HL-60 (cell line): Measurements from ENCODE around the gene MYRIP.

Source experiments
- REST ChIP-seq: IDR thresholded peaks from 2 replicates; pipeline ENCODE4 v1.6.1; 2012; ENCODE audit warnings: low read depth; ENCODE audit not compliant: insufficient replicate concordance
- TF ChIP-seq, protein P1 (sequence below): IDR thresholded peaks from one replicate; pipeline ENCODE4 v1.5.1; 2011; ENCODE audit warnings: low read length, control low read depth, inconsistent platforms; ENCODE audit not compliant: insufficient read depth

DNA sequence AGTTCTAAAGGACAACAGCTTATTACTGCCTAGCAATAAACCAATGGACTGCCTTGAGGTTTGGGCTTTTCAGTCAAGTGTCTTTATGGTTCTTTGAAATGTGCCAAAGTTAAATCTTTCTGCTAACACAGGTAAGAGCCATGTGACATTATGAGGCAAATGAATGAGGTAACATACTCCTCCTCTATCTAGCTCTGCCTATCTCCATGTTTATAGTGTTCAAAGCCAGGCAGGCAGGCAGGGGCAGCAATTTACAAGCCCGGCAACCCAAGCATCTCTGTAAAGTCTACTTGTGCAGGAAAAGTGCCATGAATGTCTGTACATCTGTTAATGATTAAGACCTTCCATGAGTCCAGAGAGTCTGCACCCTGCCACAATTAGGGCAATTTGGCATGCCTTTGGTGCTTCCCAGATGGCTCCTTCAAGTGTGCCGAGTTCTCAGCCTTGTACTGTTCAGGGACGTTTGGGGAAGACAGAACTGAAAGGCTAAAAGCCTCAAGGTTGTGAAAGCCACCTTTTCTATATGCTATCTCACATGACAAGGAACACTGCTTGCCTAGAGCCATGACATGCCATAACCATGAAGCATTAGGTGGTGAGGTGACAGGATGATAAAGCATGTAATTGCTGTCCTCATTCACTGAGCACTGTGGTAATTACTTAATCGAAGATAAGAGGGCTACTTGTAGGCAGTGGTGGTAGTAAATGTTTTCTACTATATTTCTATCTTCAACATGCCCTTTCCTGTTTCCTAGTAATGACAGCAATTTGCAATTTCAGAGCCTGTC is 458.7 kb downstream of the MYRIP start:
- TF ChIP-seq, protein P1, sequence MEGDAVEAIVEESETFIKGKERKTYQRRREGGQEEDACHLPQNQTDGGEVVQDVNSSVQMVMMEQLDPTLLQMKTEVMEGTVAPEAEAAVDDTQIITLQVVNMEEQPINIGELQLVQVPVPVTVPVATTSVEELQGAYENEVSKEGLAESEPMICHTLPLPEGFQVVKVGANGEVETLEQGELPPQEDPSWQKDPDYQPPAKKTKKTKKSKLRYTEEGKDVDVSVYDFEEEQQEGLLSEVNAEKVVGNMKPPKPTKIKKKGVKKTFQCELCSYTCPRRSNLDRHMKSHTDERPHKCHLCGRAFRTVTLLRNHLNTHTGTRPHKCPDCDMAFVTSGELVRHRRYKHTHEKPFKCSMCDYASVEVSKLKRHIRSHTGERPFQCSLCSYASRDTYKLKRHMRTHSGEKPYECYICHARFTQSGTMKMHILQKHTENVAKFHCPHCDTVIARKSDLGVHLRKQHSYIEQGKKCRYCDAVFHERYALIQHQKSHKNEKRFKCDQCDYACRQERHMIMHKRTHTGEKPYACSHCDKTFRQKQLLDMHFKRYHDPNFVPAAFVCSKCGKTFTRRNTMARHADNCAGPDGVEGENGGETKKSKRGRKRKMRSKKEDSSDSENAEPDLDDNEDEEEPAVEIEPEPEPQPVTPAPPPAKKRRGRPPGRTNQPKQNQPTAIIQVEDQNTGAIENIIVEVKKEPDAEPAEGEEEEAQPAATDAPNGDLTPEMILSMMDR = no peak
- no peak for TF ChIP-seq REST
